Glomerular endothelial cell (primary cell): ENCODE measurements around the gene RARA. TPM values are rescaled to one million over a fixed set of nuclear protein-coding genes. Genes with fewer than 3 reads are reported as not detected.
"Not testable (repeated sequence)": the region's sequence is repeated elsewhere in the genome, so short reads cannot be mapped to it uniquely, and the experiment has no call there.

Experiments
- DNase-seq: peaks from one replicate; pipeline ENCODE4 v3.0.0-alpha.2; 2011; ENCODE audit warnings: low read depth, low spot score; ENCODE audit errors: extremely low read depth
- total RNA-seq: library from RNA; depleted of rRNA; stranded (reverse); fragments of >200 nt; gene quantifications from 2 replicates; pipeline ENCODE4 v1.2.3, GENCODE V29; 2015

Gene RARA
- total RNA-seq, 1 donor from 2014 or later, result 60.4 TPM

DNA sequence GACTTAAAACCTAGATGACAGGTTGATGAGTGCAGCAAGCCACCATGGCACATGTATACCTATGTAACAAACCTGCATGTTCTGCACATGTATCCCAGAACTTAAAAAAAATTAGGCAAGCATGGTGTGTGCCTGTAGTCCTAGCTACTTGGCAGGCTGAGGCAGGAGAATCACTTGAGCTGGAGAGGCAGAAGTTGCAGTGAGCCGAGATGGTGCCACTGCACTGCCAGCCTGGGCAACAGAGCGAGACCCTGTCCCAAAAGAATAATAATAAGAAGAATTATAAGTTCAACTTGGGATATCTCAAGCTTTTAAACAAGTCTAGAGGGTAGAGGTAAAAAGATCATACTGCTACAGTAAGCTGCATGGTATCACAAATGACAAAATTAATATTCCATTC, 11.5 kb upstream of the RARA start:
- no peak for DNase-seq

DNA sequence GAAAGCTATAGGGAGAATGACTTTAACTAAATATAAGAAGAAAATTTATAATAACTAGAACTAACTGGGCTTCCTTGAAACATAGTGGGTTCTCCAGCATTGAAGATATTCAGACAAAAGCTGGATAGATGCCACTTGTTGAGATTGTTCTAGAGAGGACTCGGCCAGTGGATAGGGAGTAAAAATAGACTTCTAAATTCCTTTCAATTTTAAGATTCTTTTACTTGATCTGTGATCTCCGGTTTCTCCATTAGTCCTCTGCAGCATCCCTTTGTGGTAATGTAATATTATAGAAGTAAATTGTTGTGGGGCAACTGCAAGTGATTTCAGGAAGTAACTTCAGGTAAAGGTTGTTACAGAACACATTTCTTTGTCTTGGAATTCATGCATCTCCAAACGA, 10.3 kb upstream of the RARA start:
- DNase-seq, result no peak

DNA sequence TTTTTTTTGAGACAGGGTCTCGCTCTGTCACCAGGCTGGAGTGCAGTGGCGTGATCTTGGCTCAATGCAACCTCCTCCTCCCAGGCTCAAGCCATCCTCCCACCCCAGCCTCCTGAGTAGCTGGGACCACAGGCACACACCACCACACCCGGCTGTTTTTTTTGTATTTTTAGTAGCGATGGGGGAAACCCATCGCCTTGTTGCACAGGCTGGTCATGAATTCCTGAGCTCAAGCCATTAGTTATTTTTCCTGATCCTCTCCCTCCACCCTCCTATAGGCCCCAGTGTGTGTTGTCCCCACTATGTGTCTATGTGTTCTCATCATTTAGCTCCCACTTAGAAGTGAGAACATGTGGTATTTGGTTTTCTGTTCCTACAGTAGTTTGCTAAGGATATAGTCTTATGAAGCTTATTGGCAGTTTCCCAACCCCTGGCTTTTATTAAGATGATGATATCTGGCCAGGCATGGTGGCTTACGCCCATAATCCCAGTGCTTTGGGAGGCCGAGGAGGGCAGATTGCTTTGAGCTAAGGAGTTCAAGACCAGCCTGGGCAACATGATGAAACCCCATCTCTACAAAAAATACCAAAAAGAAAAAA, 9.7 kb upstream of the RARA start:
- DNase-seq, result not testable (repeated sequence)

DNA sequence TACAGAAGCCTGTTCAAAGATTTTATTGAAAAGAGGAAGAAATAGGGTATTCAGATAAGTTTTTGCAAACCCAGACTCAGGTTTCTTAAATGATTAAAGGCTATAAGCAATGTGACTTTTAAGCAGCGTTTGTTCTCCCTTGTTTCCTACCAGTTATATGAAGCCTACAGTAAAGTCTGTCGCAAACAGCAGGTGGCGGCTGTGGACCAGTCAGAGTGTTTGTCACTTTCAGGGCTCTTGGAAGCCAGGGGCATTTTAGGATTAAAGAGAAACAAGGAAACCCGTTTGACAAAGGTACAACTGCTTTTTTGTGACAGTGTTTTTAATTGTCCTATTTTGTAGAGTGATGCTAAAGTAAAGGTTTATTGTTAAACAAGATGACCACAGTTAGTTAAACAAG, 7.7 kb upstream of the RARA start:
- DNase-seq, result no peak

DNA sequence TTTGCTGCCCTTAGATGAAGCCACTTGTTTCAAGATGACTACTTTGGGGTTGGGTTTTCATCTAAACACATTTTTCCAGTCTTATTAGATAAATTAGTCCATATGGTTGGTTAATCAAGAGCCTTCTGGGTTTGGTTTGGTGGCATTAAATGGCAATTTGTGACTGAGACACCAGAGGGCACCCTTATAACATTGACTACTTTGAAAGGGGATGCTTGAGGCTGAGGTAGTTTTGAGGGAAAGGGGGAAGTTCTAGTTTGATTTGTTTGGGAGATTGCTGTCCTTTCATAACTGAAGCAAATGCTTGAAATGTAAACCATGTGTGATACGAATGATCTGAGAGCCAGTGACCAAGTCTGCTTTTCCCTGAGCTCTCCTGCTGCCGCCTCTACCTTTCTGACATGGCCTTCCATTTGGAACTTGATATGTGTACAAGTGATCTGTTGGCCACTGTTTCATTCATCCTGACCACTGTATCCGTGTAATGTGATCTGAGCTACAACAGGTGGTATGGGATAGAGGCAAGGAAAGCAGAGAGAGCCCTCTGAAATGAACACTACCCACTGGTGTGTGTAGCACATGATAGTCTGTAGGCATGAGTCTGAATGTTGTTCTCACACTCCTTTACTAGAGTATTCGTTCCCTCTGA, 5.8 kb upstream of the RARA start:
- DNase-seq, result no peak

DNA sequence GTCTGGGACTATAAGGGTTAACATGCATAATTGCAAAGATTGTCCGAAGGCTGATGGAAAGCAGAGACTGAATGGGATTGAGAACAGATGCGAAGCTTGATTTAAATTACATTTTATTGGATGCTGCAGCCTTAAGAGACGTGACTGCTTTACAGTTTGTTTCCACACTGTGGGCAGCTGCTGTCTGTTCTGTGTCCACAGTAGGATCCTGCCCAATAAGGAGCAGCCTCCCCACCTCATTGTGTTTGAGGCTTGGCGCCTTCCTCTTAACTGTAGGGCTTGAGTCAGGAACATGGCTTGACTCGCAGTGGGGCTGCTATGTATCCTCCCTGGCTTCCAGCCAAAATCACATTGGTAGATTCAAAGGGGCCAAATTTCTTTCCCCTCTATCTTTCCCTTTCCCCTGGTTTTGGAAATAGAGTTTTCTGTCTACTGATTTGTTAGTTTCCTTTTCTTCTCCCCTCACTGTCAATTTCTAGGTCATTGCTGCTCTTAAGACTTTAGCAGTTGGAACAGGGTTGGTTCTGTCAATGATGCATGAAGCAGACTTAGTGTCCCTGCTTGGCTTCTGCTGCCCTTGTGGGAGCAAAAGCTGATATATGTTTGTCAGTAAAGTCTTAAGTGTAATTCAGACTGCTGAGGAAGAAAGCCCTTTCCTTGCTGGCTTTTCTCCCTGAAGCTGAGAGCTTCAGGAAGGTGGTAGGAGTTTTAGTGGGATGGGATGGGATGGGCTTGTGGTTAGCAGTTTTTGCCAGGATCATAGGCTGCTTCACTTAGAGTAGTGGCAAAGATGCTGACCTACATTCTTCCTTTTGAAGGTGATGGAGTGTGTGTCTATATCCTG, 5.0 kb upstream of the RARA start:
- no peak for DNase-seq

DNA sequence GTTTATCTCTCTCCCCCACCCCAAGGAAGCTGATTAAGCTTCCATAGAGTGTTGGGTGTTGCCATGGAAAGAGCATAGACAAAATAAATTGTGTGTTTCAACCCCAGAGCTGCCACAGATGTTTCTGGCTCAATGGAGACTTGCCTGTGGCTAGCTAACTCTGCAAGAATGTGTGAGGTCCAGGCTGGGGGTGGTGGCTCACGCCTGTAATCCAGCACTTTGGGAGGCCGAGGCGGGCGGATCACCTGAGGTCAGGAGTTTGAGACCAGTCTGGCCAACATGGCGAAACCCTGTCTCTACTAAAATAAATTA, 4.5 kb upstream of the RARA start:
- not testable (repeated sequence) for DNase-seq

DNA sequence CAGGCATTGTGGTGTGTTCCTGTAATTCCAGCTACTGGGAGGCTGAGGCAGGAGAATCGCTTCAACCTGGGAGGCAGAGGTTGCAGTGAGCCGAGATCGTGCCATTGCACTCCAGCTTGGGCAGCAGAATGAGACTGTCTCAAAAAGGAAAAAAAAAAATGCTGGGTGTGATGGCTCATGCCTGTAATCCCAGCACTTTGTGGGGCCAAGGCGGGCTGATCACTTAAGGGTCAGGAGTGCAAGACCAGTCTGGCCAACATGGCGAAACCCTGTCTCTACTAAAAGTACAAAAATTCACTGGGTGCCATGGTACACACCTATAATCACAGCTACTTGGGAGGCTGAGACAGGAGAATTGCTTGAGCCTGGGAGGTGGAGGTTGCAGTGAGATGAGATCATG, 4.1 kb upstream of the RARA start:
- DNase-seq, result not testable (repeated sequence)

DNA sequence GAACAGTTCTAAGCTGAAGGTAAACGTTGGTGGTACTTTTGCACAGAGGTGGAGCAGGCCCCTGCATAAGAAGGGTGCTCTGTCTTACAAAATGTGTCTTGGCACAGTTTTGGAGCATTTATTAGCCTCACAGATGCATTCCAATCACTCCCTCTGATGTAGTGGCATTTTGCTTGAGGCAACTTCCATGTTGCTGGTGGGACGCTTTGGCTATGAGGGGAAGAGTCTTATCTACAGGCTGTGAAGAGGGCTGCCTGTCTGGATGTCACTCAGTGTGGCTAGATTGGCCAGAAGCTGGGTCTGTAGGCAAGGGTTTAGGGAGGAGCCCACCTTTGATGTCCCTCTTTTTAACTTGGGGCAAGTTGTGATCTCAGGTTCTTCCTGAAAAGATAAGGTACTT, 2.6 kb upstream of the RARA start:
- DNase-seq, result no peak

DNA sequence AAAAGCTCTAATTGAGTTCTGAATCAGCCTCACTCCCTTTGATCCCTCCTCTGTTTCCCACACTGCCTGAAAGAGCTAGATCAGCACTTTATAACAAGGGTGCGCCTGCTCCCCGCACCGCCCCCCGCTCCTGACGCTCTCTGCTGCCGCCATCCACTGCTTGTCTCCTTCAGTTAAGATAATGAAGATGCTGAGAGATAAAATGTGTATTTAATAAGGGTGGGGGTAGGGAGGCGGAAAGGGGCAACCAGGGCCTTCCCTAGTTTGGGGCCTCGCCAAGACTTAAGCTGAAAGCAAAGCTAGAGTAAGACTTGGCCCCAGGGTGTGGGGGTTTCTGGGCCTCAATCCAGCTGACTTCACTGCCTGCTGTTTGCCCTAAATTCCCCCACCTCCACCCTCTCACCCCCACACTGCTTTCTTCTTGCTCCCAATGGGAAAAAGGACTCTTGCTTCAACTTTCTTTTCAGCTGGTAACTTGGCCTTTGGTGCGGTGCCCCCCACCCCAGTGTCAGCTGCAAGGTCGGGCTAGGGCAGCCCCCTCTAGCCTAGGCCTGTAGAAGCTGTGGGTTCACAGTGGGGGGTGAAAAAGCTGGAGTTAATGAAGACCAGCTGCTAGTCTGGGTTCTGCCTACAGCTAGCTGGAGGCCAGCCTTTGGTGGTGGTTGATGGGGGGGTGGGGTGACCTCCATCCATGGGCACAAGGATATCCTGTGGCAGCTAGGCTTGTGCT, 1.8 kb upstream of the RARA start:
- DNase-seq, result no peak

DNA sequence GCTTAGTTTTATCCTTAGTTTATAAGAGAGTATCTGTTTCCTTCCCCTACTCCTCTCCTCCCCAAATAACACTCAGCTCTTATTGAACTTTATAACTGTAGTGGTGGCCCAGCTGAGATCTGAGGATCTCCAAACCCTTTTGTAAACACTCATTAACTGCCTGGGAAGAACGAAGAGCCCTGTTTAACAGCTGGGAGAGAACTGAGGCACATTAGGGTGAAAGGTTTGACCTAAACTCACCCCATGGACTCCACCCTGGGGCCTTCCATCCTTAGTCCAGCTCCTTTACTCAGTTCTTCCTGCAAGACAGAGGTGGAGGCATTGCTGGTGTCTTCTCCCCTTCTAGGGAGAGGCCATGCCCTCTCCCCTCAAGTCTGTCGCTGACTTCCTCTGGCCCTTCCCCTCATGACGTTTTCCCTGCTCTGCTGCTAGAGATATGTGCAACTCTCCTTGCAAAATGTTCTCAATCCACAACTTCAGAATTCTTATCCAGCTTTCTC, 1.2 kb upstream of the RARA start:
- DNase-seq, result no peak

DNA sequence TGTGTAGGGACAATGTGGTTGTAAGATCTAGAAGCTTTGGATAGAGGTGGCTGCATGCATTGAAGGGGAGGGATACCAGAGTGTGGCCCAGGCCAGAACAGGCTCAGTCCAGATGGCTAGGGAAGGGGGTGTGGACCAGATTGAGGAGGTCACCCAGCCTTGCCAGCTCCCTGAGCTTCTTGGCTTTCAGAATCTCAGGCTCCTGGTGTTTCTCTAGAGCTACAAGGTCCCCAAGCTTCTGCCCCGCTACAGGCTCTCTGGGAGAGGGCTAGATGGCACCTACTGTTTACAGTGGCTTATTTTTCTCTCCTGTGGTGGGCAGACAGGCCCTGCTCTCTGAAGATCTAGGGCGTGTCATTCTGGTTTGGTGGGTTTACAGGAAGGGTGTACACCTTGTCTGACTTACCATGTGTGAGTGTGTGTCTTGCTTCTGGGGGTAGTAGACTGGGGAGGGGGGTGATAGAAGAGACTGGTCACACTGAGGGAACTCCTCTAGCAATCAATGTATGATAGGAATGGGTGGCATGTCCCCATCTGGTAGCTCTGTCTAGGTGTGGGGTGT, 1.1 kb downstream of the RARA start:
- no peak for DNase-seq

DNA sequence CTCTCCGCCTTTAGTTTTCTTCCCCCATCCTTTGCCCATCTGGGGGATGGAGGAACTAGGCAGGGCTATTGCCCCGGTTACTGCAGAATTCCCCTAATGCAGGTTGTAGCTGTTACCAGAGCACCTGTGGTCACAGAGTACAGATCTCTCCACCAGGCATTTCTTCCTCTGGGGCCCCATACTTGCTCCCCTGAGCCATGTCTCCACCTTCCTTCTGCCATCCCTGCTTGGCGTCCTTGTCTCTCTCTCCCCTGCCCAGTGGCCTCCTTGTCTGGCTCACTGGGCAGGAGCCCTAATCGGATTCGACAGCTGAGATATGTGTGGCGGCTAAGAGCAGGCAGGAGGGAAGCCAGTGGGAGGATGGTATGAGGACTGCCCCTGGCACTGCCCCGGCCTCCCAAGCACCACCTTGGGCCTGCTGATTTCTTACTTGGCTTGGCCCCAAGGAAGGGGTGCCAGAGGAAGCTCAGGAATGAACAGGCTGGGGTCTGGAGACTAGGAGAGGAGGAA, 2.0 kb downstream of the RARA start:
- no peak for DNase-seq

DNA sequence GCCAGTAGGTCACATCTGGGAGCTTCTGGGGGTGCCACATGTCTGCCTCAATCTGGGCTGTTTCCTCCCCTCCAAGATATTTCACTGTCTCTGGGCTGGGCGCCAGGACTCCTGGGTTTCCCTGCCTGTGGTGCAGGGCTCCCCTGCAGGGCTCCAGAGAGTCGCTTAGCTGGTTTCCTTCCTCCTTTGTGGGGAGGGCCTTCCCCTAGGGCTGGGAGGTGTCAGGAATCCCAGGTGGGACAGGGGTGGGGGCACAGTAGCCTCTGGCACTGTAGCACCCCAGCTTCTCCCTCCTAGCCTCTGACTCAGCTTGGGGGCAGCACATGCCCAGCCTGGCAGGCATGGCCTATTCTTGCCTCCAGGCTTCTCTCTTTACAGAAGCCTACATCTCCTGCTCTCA, 2.6 kb downstream of the RARA start:
- DNase-seq, result no peak

DNA sequence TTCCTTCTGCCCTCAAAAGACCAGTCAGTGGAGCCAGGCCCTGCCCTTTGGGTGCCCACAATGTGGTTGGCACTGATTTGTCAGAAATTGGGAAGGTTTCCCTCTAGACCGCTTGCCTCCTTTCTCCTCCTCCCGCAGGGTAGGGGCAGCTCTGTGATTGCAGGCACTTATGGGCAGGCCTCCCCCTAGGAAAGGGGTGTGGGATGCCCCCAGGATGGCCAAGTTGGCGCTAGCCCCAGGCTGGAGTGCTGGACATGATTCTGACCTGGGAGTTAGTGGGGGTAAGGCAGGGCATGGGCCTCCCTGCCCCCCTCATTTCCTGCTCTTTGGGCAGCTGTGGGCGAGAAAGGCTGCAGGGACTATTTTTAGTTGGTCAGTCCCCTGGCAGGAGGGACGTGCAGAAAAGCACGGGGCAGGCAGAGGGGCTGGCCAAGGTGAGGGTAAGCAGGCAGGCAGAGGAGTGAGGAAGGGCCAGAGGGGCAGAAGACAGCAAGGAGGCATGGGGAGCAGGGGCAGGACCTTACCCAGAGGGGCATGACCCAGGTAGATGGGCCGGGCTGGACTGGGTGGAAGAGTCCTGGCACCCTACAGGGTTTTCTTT, 3.3 kb downstream of the RARA start:
- no peak for DNase-seq

DNA sequence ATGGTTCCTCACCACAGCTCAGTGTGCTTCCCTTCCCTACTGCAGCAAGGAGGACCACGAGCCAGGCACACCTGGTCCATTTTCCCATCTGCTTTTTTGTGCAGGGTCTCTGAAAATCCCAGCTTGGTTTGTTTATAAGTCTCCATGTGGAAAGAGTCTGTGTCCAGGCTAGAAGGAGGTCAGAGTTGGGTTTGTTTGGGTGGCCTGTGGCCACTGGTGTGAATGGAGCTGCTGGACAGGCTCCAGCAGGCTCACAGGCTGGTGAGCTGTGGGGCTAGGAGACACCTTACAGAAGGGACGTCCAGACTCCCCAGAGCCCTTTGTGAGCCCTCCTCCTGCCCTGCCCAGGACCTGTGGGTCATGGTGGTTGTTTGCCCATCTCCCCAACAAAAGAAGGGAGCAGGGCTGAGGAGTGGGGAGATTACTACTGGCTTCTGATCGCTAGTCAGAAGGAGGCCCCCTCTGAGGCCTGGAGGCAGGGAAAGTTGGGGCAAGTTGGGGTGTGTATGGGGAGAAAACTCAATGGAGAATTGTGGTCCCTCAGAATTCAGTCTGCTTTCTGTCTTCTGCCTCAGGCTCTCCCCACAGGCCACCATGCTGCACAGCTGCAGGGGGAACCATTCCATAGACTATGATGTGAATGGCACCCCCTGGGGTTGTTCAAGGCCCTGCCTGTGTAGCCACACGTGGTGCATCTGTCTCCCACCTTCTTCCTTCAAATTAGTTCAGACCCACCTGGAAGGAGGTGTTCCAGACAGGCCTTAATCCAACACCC, 4.1 kb downstream of the RARA start:
- no peak for DNase-seq

DNA sequence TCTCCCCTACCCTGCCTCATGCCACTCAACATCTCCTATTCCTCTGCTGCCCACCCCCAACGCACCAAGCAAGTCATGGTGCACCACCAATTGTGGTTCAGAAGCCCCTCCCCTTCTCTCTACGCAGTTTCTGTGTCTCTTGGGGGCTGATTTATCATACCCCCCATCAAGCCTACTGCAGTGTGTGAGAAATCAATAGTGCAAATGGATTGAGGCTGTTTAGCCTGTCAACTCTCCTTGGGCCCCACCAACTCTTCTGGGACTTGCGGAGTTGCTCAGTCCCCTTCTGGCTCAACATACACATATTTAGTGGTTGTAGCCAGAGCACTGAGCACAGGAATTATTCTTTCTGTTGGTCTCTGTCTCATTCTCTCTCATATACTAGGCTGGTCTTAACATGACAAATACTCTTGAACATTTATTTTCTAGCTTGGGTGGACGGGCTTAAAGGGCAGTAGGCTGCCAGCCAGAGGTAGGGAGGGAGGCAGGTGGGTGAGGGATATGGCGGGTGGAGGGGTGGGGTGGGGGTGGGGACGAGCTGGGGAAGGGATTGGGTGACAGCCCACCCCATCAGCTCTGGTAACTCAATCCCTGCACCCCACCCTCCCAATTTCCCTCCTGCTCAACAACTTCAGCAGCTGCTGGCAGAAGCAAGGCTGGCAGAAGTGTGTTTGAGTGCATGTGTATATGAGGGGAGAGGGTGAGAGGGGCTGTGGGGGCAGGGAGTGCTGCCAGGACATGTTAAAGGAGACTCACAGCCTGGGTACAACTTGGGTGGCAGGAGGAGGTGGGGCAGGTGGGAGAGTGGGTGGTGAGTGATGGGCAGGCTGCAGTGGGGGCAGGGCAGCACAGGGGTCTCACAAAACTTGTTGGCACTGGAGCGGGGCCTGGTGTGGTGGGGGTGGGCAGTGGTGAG, 4.9 kb downstream of the RARA start:
- no peak for DNase-seq

DNA sequence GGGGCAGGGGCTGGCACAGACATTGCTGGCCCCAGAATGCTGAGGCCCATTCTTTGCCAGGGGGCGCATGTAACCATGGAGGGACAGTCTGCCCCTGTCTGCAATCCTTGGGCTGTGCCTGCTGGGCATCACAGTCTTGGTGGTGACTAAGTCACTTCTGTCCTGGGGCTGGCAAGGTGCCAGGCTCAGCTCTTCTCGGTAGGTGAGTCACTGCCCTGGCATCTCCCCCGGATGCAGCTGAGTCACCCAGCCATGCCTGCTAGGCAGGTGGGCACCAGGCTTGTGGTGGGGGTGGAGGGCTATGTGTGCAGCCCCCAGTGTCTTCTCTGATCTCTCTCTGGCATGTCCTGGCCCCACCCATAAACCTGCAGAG, 5.6 kb downstream of the RARA start:
- DNase-seq, result no peak

DNA sequence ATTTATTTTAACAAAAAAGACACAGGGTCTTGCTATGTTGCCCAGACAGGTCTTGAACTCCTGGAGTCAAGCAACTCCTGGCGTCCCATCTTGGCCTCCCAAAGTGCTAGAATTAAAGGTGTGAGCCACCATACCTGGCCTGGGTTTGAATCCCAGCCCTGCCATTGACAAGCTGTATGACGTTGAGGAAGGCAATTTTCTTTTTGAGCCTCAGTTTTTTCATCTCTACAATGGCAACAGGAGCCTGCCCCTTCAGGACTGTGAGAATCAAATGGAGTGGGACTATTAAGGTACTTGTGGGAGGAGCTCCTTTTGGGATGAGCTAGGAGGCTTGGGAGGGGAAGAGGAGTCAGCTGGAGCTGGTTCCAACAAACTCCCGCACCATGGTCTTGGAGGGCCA, 6.2 kb downstream of the RARA start:
- no peak for DNase-seq
